Glomerular visceral epithelial cell (primary cell): Measurements from ENCODE around the gene SENP1.

ENCODE experiments used
- DNase-seq: peaks from one replicate; pipeline ENCODE4 v3.0.0-alpha.2; 2016; ENCODE audit errors: extremely low spot score

SENP1 gene

DNA sequence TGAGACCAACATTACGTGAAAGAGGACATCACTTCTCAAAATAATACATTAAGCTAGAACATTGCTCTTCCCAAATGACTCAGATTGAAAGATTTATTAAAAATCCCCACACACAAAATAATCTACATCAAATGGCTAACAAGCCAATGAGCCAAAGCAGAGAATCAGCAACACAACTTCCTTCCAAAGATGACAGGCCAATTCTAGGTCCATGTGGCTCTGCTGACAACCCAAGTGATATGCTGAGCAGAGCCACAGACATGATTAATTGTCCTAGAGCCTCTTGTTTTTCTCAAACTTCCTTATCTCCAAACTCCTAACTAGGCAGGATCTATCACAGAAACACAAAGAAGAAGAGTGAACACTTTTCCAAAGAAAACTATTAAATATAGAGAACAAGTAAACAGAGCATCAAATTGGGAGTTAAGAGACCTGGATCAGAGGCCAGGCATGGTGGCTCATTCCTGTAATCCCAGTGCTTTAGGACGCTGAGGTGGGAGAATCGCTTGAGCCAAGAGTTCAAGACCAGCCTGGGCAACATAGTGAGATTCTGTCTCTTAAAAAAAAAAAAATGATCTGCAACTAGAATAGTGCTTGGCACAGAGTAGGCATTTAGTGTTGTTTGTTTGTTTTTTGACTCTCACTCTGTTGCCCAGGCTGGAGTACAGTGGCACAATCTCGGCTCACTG, 38.5 kb downstream of the SENP1 start:
- DNase-seq, result no peak

DNA sequence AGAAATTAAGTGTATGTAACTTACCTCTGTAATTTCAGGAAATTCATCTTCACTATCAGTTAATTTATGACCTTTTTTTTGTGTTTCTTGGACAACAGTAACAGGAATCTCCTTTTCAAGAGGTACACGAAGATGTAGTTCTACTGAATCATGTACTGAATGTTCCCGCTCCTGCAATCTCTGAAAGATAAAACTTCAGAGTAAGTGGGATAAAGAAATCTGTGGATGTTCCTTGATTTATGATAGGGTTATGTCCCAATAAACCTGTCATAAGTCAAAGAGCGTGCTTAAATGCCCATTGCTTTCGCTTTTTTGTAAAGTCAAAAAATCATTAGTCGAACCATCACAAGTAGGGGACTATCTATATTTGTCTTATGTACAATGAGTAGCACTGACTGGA, 40.8 kb downstream of the SENP1 start:
- DNase-seq, result no peak

GRCh38 chr12:48063530-48063929, 42.3 kb downstream of the SENP1 start:
- DNase-seq, result no peak

DNA sequence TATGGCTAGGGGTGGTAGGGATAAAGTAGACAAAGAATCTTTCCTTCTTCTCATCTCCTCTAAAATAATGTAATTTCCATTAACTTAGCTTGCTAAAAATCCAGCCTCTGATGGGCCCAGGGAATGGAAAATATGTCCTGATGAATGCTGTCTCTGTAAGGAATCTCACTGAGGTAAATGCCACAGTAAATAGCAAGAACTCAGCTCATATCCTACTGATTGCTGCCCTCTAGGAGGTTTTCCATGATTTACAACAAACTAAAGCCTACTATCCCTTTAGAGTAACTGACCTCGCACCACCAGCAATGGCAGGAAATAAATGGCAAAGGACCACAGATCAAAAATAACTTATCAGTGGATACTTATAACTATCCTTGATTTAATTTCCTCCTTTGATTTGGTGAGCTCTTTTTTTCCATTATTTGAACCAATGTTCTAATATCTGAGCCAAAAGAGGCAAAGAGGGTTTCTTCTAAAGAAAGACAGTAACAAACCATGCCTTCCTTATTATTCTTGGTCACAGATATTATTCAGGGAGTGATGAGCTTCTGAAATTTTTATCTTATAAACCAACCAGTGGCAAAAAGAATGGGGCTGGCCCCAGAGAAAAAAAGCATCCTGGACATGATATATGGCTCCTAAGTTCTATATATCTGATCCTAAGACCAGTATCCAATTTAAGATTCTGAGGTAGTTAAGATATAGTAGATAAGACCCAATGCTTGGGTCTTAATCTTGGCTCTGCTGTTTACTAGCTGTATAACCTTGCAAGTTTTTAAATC, 43.8 kb downstream of the SENP1 start:
- no peak for DNase-seq

DNA sequence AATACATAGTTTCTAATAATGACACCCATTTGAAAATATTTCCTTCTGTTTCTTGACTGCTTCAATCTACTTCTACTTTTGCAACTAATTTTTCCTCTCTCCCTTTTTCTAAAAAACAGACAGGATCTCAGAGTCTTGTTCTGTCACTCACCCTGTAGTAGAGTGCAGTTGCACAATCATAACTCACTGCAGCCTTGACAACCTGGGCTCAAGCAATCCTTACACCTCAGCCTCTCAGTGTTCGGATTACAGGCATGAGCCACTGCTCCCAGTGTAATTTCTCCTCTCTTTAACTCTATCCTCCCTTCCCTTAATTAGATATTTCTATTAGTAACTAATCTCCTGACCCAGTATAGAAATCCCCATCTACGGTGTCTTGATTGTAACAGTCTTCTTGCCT, 45.4 kb downstream of the SENP1 start:
- DNase-seq, result no peak

- DNase-seq, result no peak
Measured at GRCh38 chr12:48058771-48059170, 47.1 kb downstream of the SENP1 start.

DNA sequence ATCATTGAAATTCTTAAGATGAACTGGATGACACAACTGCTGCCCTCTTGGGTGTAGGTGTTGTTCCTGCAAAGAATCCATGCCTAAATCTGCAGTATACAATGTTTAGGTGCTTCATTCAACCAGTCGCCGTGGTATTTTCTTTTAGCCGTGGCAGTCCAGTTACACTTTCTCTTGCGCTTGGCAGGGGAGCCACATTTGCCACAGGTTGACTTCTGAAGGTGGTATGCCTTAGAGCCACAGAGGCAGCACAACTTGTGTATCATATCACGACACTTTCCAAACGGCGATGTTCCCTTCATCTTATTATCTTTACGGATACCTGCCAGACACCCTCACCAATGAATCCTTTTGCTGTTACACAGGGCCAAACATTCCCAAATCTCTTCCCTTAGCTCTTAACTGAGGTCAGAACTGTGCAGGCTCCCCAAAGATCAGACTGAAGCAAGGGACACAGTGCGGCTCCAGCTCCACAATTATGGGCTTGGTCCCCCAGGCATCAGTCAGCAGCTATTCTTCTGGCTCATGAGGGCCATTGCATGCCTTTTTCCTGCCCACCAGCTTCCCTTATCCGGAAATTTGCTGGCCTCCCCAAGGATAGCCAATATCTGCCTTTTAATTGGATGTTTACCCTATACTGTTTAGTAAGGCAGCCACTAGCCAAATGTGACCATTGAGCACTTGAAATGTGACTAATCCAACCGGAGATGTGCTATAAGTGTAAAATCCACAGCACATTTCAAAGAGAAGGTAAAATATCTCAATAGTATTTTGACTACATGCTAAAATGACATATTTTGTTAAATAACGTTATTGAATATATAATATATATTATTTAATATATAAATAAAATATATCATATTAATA, 50.7 kb downstream of the SENP1 start:
- no peak for DNase-seq

DNA sequence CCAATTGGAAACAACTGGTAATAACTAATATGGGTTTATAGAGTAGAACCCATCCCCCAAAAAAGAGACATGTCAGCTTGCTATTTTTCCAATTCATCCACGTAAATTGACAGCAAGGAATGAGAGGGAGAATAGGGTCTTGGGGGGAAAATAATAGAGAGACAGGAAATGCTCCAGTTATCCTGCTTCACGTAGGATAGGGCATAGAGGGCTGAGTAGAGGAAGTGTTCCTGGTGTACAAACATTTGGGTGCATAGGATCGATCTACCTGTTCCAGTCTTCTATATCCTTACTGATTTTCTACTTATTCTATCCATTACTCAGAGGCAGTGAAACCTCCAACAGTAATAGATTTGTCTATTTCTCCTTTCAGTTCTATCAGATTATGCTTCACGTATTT, 52.0 kb downstream of the SENP1 start:
- no peak for DNase-seq

- no peak for DNase-seq
Measured at GRCh38 chr12:48053122-48053521, 52.8 kb downstream of the SENP1 start.

GRCh38 chr12:48051681-48052080, 54.2 kb downstream of the SENP1 start:
- no peak for DNase-seq

DNA sequence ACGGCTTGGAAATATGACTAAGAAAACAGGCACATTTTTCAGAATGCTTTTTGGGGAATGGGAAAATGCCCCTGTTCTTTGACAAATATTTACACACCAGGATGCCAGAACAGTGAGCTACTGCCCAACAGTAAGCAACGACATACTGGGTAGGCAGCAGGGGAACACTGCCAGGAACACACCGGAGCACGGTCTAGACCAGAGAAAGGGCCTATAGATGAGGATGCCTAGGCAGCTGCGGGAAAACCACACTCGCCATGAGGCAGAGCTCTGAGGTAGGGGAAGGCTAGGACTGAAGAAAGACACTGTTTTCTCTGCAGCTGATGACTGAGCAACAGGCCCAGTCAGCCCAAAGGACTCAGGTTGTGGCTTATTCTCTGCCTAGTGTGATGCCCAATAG, 55.7 kb downstream of the SENP1 start:
- DNase-seq, result no peak

- DNase-seq, result no peak
Measured at GRCh38 chr12:48045965-48046518, 59.8 kb downstream of the SENP1 start.

GRCh38 chr12:48045061-48045846, 60.6 kb downstream of the SENP1 start:
- DNase-seq, result no peak

DNA sequence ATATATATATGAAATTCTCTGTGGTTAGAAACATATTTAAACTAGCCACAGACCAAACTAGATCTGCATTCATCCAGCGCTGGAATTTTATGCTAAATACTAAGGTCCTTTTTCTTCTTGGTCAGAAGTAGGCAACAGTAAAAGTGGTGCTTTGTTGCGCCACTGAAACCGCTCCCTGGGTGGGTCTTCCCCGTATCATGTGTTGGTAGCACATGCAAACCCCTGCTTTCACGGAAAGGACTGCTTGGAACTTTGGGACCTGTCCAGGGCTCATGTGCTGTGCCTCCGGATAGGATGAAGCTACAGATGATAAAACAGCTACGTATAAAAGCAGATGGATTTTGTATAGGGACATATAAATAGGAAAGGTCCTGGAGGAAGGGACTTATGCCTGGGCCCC, 61.5 kb downstream of the SENP1 start:
- DNase-seq, result no peak

DNA sequence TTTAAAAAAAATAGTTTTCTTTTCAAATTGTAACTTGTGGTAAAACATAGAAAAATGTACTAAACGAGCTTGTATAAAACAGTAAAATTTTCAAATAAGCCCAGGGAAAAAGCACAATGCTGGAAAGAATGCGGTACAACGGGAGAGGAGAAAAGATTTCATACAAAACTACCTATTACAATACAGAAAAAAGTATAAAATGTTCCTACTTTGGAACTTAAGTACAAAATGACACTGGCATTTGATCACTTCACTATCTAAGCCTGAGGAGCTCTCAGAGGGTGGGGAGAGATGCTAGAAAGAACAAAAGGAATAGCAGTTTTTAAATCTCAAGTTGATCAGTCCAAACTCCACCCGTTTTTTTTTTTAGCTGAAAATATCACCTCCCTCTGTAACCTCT, 62.1 kb downstream of the SENP1 start:
- no peak for DNase-seq

DNA sequence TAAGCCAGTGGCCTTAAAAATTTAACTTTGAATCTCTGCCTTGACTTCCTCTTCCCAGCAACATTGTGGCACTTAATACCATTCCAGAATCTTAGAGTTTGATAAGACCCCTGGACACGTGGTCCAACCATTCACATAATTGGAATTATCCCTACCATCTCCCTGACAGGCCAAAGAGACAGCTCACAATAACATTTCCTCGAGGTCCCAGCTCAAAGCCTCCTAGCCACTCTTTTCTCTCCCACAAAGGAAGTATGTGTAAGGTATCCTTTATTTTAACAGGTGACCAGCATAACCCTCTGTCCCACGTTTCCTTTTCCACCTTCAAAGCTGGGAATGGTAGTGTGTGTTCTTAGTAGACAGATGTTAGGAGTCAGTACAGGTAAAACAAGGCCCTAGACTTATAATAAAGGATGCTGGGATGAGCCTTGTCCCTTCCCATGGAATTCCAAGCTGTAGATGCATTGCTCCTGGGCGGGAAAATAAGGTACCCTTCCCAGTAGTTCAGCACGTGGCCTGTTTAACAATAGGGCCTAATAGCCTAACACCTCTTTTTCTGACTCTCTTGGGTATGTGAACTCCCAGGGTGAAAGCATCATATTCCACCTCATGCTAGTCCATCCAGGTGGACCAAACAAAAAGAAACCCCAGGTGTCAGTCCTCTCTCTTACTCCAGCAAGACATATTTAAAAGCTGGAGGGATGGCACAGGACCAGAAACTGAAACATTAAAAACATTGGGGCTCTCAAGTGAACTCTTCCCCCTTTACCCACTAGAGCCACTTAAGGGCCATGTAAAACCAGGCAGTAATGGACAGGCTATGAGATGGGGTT, 64.1 kb downstream of the SENP1 start:
- DNase-seq, result no peak

DNA sequence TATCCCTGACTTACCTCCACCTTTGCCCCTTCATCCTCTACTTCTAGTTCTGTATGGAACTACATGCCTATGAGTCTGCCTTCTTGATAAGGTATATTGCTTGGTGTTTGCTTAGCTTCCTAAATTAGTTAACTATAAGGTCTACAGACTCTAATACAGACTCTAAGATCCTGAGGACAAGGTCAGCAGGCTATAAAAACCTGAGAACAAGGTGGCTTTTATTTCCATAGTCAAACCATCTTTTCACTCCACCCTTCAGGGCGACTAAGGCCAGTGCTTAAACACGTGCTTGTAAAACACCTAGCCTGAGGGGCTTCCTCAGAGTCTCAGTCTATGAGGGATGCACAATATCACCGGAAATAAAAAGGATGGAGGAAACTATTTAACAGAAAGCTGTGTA, 65.5 kb downstream of the SENP1 start:
- no peak for DNase-seq

DNA sequence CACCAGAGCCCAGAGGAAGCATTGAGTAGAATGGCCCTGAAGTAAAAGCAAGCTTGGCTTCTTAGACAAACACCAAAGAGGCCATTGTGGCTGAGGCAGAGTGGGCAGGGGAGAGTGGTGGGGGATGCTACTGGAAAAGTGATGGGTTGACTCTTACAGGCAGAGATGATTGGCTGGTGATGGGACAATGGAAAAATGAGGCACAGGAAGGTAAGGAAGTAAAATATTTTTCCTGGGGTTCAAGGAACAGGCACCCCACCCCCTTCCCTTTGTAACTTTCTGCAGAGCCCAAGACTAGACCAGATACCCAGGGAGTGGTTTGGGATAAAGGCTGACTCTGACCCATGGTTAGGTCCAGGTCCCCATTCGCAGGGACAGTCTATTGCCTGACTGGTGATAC, 66.7 kb downstream of the SENP1 start:
- no peak for DNase-seq

- DNase-seq, result no peak
Measured at GRCh38 chr12:48038085-48038484, 67.8 kb downstream of the SENP1 start.

- DNase-seq, result no peak
Measured at GRCh38 chr12:48037267-48037915, 68.5 kb downstream of the SENP1 start.
